T-helper 1 cell (primary cell): Measurements from ENCODE around the gene SV2A.
"Not testable (repeated sequence)": the region's sequence is repeated elsewhere in the genome, so short reads cannot be mapped to it uniquely, and the experiment has no call there.

Experiments
- DNase-seq, 5 donors: peaks; one replicate each; pipeline ENCODE4 v3.0.0-alpha.2; 2012 to 2020

SV2A gene

GRCh38 chr1:149929856-149930255 lies 12.2 kb upstream of the SV2A start:
- no peak for DNase-seq

GRCh38 chr1:149928401-149928724 lies 10.7 kb upstream of the SV2A start:
- no peak for DNase-seq

GRCh38 chr1:149927563-149928400 lies 10.1 kb upstream of the SV2A start, which contains the start of gene SF3B4:
Gene SF3B4, minus strand, starts transcription at chr1:149927803. Its CDS starts 44 bp downstream, at chr1:149927759.
- peak; percentile 89 to 97 (median 93) for DNase-seq

GRCh38 chr1:149927056-149927562 lies 9.5 kb upstream of the SV2A start:
- no peak for DNase-seq

GRCh38 chr1:149926296-149926695 lies 8.7 kb upstream of the SV2A start:
- no peak for DNase-seq

GRCh38 chr1:149925751-149926150 lies 8.1 kb upstream of the SV2A start:
- no peak for DNase-seq

GRCh38 chr1:149925345-149925744 lies 7.7 kb upstream of the SV2A start:
- no peak for DNase-seq

GRCh38 chr1:149923626-149924025 lies 6.0 kb upstream of the SV2A start:
- DNase-seq: no peak

GRCh38 chr1:149916898-149917252 lies 769 bp downstream of the SV2A start:
- no peak for DNase-seq

- no peak for DNase-seq
These were observed 1.3 kb downstream of the SV2A start for GRCh38 chr1:149916193-149916897.

GRCh38 chr1:149915429-149916192 lies 2.0 kb downstream of the SV2A start:
- no peak for DNase-seq

- no peak for DNase-seq
These were observed 3.1 kb downstream of the SV2A start for GRCh38 chr1:149914545-149914944.

GRCh38 chr1:149906570-149907075 lies 11.0 kb downstream of the SV2A start:
- DNase-seq: no peak

GRCh38 chr1:149903836-149904491 lies 13.7 kb downstream of the SV2A start:
- no peak for DNase-seq

GRCh38 chr1:149899460-149900284 lies 18.0 kb downstream of the SV2A start, which contains the start of gene BOLA1:
Gene BOLA1, plus strand, starts transcription at chr1:149899568. Its CDS starts 492 bp downstream, at chr1:149900060.
- peak; percentile 48 to 85 (median 71) for DNase-seq

- no peak for DNase-seq
These were observed 21.1 kb downstream of the SV2A start for GRCh38 chr1:149896575-149896974.

GRCh38 chr1:149888999-149889289 lies 28.7 kb downstream of the SV2A start:
- DNase-seq: no peak

- DNase-seq: peak; percentile 38 to 96 (median 58)
These were observed 29.2 kb downstream of the SV2A start for GRCh38 chr1:149888247-149888998.

GRCh38 chr1:149887456-149888246 lies 30.0 kb downstream of the SV2A start:
- DNase-seq: peak; percentile 55 to 98 (median 76)

GRCh38 chr1:149887196-149887455 lies 30.5 kb downstream of the SV2A start:
- not testable (repeated sequence) for DNase-seq
